ENCODE results near the gene ETV2.
A peak's percentile ranks its signal among the peaks of the same experiment; 100 is the strongest.
"Not testable (repeated sequence)": the region's sequence is repeated elsewhere in the genome, so short reads cannot be mapped to it uniquely, and the experiment has no call there.

Gene ETV2

GRCh38 chr19:35661995-35662340 lies 20.4 kb downstream of the ETV2 start:
- FAIRE-seq, result no peak

DNA sequence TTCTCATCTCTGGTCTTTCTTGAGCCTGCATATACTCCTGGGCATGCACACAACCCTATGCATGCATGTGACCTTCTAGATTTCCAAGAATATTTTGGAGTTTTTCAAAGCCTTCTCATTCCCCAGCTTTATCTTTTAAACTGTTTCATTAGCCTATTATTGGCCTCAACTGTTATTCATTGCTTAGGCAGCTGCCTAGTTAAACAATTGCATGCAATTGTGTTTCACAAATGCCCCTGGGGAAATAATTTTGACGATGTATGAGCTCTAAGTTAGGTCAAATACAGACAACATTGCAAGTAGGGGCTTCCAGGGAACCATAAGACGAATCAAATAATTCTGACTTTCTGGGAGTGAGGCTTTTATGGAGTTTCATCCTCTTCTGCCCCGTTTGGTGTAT lies 22.4 kb downstream of the ETV2 start:
- FAIRE-seq, result no peak

GRCh38 chr19:35665157-35665556 lies 23.6 kb downstream of the ETV2 start:
- FAIRE-seq, result no peak

DNA sequence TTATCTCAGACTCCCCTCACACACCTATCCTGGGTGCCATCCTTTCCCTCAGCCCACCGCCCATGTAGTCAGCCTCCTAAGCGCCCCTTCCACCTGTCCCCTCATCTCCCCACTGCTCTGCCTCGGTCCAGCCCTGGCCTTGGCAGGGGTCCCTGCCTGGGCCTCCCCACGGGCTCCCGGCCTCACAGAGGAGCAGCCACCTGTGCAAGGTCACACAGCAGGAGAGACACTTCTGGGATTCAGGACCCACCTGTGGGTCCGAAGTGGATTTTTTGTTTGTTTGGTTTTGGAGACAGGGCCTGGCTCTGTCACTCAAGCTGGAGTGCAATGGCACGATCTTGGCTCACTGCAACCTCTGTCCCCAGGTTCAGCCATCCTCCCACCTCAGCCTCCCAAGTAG lies 24.1 kb downstream of the ETV2 start:
- no peak for FAIRE-seq

- FAIRE-seq, result no peak
Measured at GRCh38 chr19:35666251-35666913, 24.8 kb downstream of the ETV2 start, which contains the start of gene UPK1A. Gene UPK1A, plus strand, starts transcription at chr19:35666517. Its CDS starts 296 bp downstream, at chr19:35666813.

DNA sequence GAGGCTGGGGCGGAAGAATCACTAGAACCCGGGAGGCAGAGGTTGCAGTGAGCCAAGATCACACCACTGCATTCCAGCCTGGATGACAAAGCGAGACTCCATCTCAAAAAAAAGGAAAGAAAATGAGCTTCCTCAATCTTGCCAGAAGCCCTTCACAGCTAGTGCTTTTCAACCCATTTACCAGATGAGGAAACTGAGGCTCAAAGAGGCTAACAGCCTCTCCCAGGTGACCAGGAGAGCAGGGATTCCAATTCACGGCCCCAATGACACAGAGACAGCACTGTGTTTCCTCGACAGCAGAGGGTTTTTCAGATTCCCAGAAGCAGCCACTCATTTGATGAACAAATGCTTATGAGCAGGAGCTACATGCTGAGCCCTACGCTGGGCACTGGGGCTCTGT lies 28.0 kb downstream of the ETV2 start:
- FAIRE-seq, result no peak

GRCh38 chr19:35669974-35670373 lies 28.4 kb downstream of the ETV2 start:
- no peak for FAIRE-seq

- FAIRE-seq, result no peak
Measured at GRCh38 chr19:35670686-35671085, 29.1 kb downstream of the ETV2 start.

DNA sequence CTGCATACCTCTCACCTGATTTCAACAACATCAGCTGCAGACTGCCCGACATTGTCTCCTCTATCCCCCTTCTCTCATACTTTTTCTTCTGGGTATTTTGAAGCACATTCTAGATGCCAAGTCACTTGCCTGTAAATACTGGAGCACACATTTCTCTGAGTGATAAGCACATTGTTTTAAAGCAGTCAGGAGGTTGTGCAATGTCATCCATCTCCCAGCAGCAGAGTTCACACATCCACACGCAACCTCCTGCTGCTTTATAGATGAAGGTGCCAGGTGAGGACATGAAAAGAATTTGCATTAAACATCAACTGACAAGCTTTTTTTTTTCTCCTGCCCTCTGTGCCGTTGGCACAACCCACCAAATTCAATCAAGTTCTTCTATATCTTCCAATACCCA lies 30.3 kb downstream of the ETV2 start:
- no peak for FAIRE-seq

DNA sequence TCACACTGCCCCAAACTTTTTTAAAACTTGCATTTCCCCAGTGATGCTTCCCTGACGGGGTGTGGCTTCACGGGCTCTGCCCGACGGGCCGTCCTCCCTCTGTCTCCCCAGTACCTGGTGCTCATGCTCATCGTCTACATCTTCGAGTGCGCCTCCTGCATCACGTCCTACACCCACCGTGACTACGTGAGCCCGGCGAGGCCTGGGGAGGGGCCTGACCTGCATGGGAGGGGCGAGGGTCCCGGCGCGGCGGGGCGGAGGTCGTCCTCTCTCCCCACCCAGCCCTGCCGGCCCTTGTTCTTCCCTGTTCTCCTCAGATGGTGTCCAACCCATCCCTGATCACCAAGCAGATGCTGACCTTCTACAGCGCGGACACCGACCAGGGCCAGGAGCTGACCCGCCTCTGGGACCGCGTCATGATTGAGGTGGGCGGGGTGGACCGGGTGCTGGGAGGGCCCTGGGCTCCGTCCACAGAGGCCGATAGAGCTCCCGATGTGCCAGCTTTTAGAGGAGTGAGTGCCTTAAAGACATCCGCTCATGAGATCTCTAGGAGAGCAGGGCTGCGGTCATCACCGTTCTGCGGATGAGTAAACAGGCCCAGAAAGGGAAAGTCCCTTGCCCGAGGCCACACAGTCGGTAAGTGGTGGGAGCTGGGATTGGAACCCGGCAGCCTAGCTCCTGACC lies 31.7 kb downstream of the ETV2 start:
- FAIRE-seq, result no peak

- FAIRE-seq, result no peak
Measured at GRCh38 chr19:35675589-35676140, 34.1 kb downstream of the ETV2 start.

DNA sequence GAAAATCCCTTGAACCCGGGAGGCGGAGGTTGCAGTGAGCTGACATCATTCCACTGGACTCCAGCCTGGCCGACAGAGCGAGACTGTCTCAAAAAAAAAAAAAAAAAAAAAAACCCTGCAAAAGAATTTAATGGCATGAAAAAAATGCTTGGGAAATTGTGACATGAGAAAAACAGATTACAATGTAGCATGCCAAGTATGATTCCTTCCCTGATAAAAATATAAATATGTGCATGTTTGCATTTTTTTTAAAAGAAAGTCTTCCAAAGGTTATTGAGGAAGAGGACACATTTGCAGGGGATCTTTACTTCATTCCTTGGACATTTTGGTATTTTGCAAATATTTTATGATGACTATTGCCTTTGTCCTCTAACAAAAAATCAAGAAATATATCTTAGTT lies 48.3 kb downstream of the ETV2 start:
- FAIRE-seq, result no peak

GRCh38 chr19:35691106-35691505 lies 49.6 kb downstream of the ETV2 start:
- FAIRE-seq, result not testable (repeated sequence)

GRCh38 chr19:35692010-35692409 lies 50.5 kb downstream of the ETV2 start:
- FAIRE-seq, result no peak

DNA sequence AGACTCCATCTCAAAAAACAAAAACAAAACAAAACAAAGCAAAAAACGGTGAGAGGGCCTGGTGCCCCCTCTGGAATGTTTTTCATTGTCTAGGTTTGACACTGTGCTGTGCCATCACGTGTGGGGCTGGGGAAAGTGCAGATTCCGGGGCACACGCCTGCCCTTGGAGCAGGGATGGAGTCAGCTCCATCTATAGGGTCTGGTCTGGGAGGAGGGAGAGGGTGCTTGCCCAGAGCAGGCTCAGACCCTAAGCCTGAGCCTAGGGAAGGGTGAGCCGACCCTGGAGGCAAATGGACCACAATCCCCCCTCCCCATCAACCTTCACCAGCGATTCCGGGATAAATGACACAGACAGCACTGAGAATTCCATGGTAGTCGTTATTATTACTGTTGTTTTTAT lies 51.9 kb downstream of the ETV2 start:
- no peak for FAIRE-seq

DNA sequence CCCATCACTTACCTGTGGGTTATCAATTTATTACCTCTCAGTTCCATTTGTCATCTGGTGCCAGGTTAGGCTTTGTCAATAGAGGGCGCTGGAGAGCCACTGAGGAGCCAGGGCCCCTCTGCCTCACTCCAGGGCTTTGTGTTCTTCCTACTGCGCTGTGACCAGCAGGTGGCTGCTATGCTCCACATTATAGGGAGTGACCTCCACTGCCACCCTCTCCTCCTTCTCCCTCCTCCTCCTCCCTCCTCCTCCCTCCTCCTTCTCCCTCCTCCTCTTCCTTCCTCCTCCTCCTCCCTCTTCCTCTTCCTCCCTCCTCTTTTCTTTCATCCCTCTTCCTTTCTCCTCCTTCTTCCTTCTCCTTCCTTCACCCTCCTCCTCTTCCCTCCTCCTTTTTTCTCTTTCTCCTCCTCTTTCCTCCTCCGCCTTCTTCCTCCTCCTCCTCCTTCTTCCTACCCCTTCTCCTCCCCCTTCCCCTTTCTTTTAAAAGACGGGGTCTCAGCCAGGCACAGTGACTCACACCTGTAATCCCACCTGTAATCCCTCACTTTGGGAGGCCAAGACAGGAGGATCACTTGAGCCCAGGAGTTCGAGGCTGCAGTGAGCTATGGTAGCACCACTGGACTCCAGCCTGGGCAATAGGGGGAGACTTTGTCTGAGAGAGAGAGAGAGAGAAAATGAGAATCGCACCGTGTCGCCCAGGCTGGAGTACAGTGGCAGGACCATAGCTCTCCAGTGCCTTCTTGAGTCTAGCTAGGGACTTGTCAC lies 52.5 kb downstream of the ETV2 start:
- peak; percentile 83 for FAIRE-seq

Measured in G401.6 (cell line).